ENCODE results near the gene MAP3K12. TPM values are rescaled to one million over a fixed set of nuclear protein-coding genes. Genes with fewer than 3 reads are reported as not detected.

The MAP3K12 gene
- total RNA-seq, 1 experiment from 2014 or later = 9.6 TPM

- Histone ChIP-seq H4K20me1 (ENCODE audit: low read length) (no peaks in the 10 kb centered on the region), H3K4me2 (ENCODE audit: low read length) (no peak overlapping the region), H3K27me3 (ENCODE audit: low read length) (no peaks in the 10 kb centered on the region), H3K9me2 (replicated peaks; ENCODE audit: low read length) (no peaks in the 10 kb centered on the region), H3K36me3 (ENCODE audit: low read depth, low read length) (peaks cover 32% of the 10 kb centered on the region), H3K79me2 (ENCODE audit: low read length) (no peaks in the 10 kb centered on the region), H3K4me3 (ENCODE audit: low read length) (no peak overlapping the region), H2AFZ (ENCODE audit: low read length) (no peak overlapping the region), H3K4me1 (ENCODE audit: insufficient read depth, low read length) (peaks cover 9% of the 10 kb centered on the region), H3F3A (ENCODE audit: low read length, unreplicated experiment) (no peaks in the 10 kb centered on the region), H3K27ac (ENCODE audit: low read length) (no peak overlapping the region), H3K9me3 (ENCODE audit: low read length) (no peaks in the 10 kb centered on the region), H3K9ac (ENCODE audit: low read length) (no peak overlapping the region)
- no TSS peak for BruUV-seq (replicated peaks)
- no peak for TF ChIP-seq EZH2 (IDR thresholded peaks at IDR 0.05; ENCODE audit: low read length, unreplicated experiment)
- no peak for TF ChIP-seq CTCF (conservative IDR thresholded peaks at IDR 0.05; ENCODE audit: low read depth, low read length)
- TF ChIP-seq EZH2phosphoT487 (IDR thresholded peaks at IDR 0.05; ENCODE audit: borderline replicate concordance, low read length) = no peak
- ChIA-PET POLR2A (ENCODE audit: unreplicated experiment) (interaction anchor here (0.5 kb wide), 1 partner anchor 483 kb away, joined by 3 read pairs; no protein-coding TSS in a partner anchor), CTCF (no interaction called here)
- intact Hi-C loops (cut with micrococcal nuclease) = no loop called here
- no peak for DNase-seq
- no peak for ATAC-seq
These were observed 32.8 kb upstream of the MAP3K12 start for GRCh38 chr12:53532021-53532420.

- ChIA-PET POLR2A (ENCODE audit: unreplicated experiment) (no interaction called here), CTCF (no interaction called here)
- Histone ChIP-seq H3K4me1 (ENCODE audit: insufficient read depth, low read length) (peaks cover 9% of the 10 kb centered on the region), H3K4me3 (ENCODE audit: low read length) (no peak overlapping the region), H3K4me2 (ENCODE audit: low read length) (no peak overlapping the region), H3K9ac (ENCODE audit: low read length) (no peak overlapping the region), H3K36me3 (ENCODE audit: low read depth, low read length) (peaks cover 26% of the 10 kb centered on the region), H3K27me3 (ENCODE audit: low read length) (no peaks in the 10 kb centered on the region), H3K9me3 (ENCODE audit: low read length) (no peaks in the 10 kb centered on the region), H3K79me2 (ENCODE audit: low read length) (no peaks in the 10 kb centered on the region), H3K9me2 (replicated peaks; ENCODE audit: low read length) (no peaks in the 10 kb centered on the region), H2AFZ (ENCODE audit: low read length) (no peak overlapping the region), H4K20me1 (ENCODE audit: low read length) (no peaks in the 10 kb centered on the region), H3K27ac (ENCODE audit: low read length) (peak overlapping the region; percentile 29; the same call in 1 of the 2 replicates), H3F3A (ENCODE audit: low read length, unreplicated experiment) (no peaks in the 10 kb centered on the region)
- DNase-seq = peak; percentile 83
- TF ChIP-seq CTCF (conservative IDR thresholded peaks at IDR 0.05; ENCODE audit: low read depth, low read length) (no peak), EZH2 (IDR thresholded peaks at IDR 0.05; ENCODE audit: low read length, unreplicated experiment) (no peak), EZH2phosphoT487 (IDR thresholded peaks at IDR 0.05; ENCODE audit: borderline replicate concordance, low read length) (no peak)
- intact Hi-C loops (cut with micrococcal nuclease) = no loop called here
- peak; percentile 99 for ATAC-seq
- no TSS peak for BruUV-seq (replicated peaks)
These were observed 31.7 kb upstream of the MAP3K12 start for GRCh38 chr12:53530920-53531319.

- Histone ChIP-seq H3K4me1 (ENCODE audit: insufficient read depth, low read length) (peaks cover 9% of the 10 kb centered on the region), H3K4me3 (ENCODE audit: low read length) (no peak overlapping the region), H3F3A (ENCODE audit: low read length, unreplicated experiment) (no peaks in the 10 kb centered on the region), H3K79me2 (ENCODE audit: low read length) (no peaks in the 10 kb centered on the region), H3K9me2 (replicated peaks; ENCODE audit: low read length) (no peaks in the 10 kb centered on the region), H4K20me1 (ENCODE audit: low read length) (no peaks in the 10 kb centered on the region), H3K27me3 (ENCODE audit: low read length) (no peaks in the 10 kb centered on the region), H3K36me3 (ENCODE audit: low read depth, low read length) (peaks cover 25% of the 10 kb centered on the region), H3K27ac (ENCODE audit: low read length) (no peak overlapping the region), H3K4me2 (ENCODE audit: low read length) (no peak overlapping the region), H3K9ac (ENCODE audit: low read length) (no peak overlapping the region), H2AFZ (ENCODE audit: low read length) (no peak overlapping the region), H3K9me3 (ENCODE audit: low read length) (no peaks in the 10 kb centered on the region)
- intact Hi-C loops (cut with micrococcal nuclease) = no loop called here
- DNase-seq (no peak), ATAC-seq (no peak)
- no TSS peak for BruUV-seq (replicated peaks)
- TF ChIP-seq EZH2 (IDR thresholded peaks at IDR 0.05; ENCODE audit: low read length, unreplicated experiment) = no peak
- TF ChIP-seq EZH2phosphoT487 (IDR thresholded peaks at IDR 0.05; ENCODE audit: borderline replicate concordance, low read length) = no peak
- TF ChIP-seq CTCF (conservative IDR thresholded peaks at IDR 0.05; ENCODE audit: low read depth, low read length) = no peak
- CTCF ChIA-PET = no interaction called here
- POLR2A ChIA-PET (ENCODE audit: unreplicated experiment) = no interaction called here
These were observed 30.8 kb upstream of the MAP3K12 start for GRCh38 chr12:53530061-53530460.

Measured in PC-3 (cell line).